ENCODE measurements around the gene SEC14L3. TPM values are rescaled to one million over a fixed set of nuclear protein-coding genes. Genes with fewer than 3 reads are reported as not detected.
A peak's percentile ranks its signal among the peaks of the same experiment; 100 is the strongest.

SEC14L3 gene
- total and polyA plus RNA-seq, 2 of the 4 experiments (the other 2 are of a cell fraction): not detected

- ChIA-PET POLR2A (ENCODE audit: unreplicated experiment) (no interaction called here), CTCF (no interaction called here)
- no peak overlapping the region for H3K14ac ChIP-seq (replicated peaks; ENCODE audit: low read depth, low read length)
- H3K79me1 ChIP-seq (ENCODE audit: low read depth in 1 of 2, low read length in 2 of 2): no peaks in the 10 kb centered on the region
- ATAC-seq (ENCODE audit: low read depth): no peak
- no peak overlapping the region for H2AK5ac ChIP-seq (ENCODE audit: low read depth, low read length)
- H2AFZ ChIP-seq (replicated peaks; ENCODE audit: low read length, poor library complexity): no peak overlapping the region
- H4K8ac ChIP-seq (ENCODE audit: low read depth in 2 of 2, low read length in 2 of 2): no peak overlapping the region
- no peak overlapping the region for H2AK9ac ChIP-seq (replicated peaks; ENCODE audit: low read depth, low read length, poor library complexity)
- no peak overlapping the region for H2BK120ac ChIP-seq (ENCODE audit: low read depth, low read length)
- no peak overlapping the region for H2BK20ac ChIP-seq (ENCODE audit: low read depth, low read length)
- H3K36me3 ChIP-seq (ENCODE audit: control insufficient read depth, insufficient read depth, low read length): no peaks in the 10 kb centered on the region
- intact Hi-C loops (cut with micrococcal nuclease) (no loop called here), in situ Hi-C loops (cut with MboI; ENCODE audit: low sequenced_read_pairs) (no loop called here), dilution Hi-C loops (cut with HindIII; ENCODE audit: low sequenced_read_pairs, unreplicated experiment) (no loop called here)
- peaks cover 4% of the 10 kb centered on the region; the same call in 1 of the 2 replicates for H3K27me3 ChIP-seq (ENCODE audit: control insufficient read depth, insufficient read depth, low read length)
- no peak overlapping the region for H3K56ac ChIP-seq (ENCODE audit: extremely low read depth, insufficient read depth, low read length)
- no peak overlapping the region for H3K18ac ChIP-seq (ENCODE audit: low read depth, low read length)
- H3K23ac ChIP-seq (ENCODE audit: low read depth, low read length): no peak overlapping the region
- no CpG with 5 or more reads among the region's 4 CpGs for WGBS, 2 experiments (ENCODE audit: extremely low coverage in 2 of 2, insufficient read length in 1 of 2)
- H3K27ac ChIP-seq (ENCODE audit: insufficient read depth, low read length): no peak overlapping the region
- no peaks in the 10 kb centered on the region for H3K9me1 ChIP-seq (ENCODE audit: insufficient read depth, low read length)
- H4K5ac ChIP-seq (ENCODE audit: low read depth, low read length): no peak overlapping the region
- no peaks in the 10 kb centered on the region for H3K9me3 ChIP-seq (ENCODE audit: control insufficient read depth, insufficient read depth, low read length)
- no peak overlapping the region for H3K4me3 ChIP-seq (ENCODE audit: insufficient read depth, low read depth, low read length)
- no peak overlapping the region for H2BK15ac ChIP-seq (ENCODE audit: low read depth, low read length)
- no peaks in the 10 kb centered on the region for H4K20me1 ChIP-seq (ENCODE audit: insufficient read depth, low read length)
- no peak overlapping the region for H3K4ac ChIP-seq (ENCODE audit: low read depth, low read length)
- DNase-seq: peak; percentile 26
- H3K9ac ChIP-seq (ENCODE audit: low read depth, low read length): no peak overlapping the region
- BruUV-seq (replicated peaks): no TSS peak
- TF ChIP-seq MAZ (IDR thresholded peaks at IDR 0.05; ENCODE audit: borderline replicate concordance, low read depth, low read length): no peak
- TF ChIP-seq CTCF (conservative IDR thresholded peaks at IDR 0.05; ENCODE audit: low read depth, low read length): no peak
- H3K4me2 ChIP-seq (ENCODE audit: low read depth, low read length): no peak overlapping the region
- H4K91ac ChIP-seq (ENCODE audit: insufficient read depth, low read depth, low read length): no peak overlapping the region
- H2BK5ac ChIP-seq (ENCODE audit: low read depth, low read length, poor library complexity, severe bottlenecking): no peak overlapping the region
- no peaks in the 10 kb centered on the region for H3K4me1 ChIP-seq (ENCODE audit: control insufficient read depth, insufficient read depth, low read length)
These were observed 12.4 kb downstream of the SEC14L3 start for GRCh38 chr22:30459181-30460052.
